Stimulated activated CD8-positive, alpha-beta memory T cell treated with anti-CD3 and anti-CD28 coated beads, Interleukin-2, amount 100 ng/mL, for 48 hours (primary cell): ENCODE results near the gene UBE2QL1.

Experiments
- DNase-seq, 2 donors: peaks; one replicate each; pipeline ENCODE4 v3.0.0-alpha.2; 2020; ENCODE audit warnings: low read depth in 2 of 2

Gene UBE2QL1

DNA sequence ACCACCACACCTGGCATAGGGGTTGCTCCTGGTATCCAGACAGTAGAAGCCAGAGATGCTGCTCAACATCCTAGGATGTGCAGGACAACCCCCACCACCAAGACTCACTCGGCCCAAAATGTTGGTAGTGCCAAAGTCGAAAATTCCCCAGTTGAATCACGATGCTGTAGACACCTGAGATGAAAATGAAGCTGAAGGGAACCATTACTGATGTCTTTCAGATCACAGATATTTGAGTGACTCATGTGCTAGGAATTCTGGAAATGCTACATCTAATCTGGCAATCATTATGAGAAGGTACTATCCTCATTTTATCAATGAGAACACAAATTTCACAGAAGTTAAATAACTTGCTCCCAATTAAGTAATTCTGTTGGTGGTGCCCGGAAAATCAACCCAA, 21.0 kb upstream of the UBE2QL1 start:
- no peak for DNase-seq

- no peak for DNase-seq
Measured at GRCh38 chr5:6430418-6431028, 18.1 kb upstream of the UBE2QL1 start.

- DNase-seq: no peak
Measured at GRCh38 chr5:6431214-6432195, 17.2 kb upstream of the UBE2QL1 start.

GRCh38 chr5:6432206-6432605, 16.5 kb upstream of the UBE2QL1 start:
- DNase-seq: no peak

DNA sequence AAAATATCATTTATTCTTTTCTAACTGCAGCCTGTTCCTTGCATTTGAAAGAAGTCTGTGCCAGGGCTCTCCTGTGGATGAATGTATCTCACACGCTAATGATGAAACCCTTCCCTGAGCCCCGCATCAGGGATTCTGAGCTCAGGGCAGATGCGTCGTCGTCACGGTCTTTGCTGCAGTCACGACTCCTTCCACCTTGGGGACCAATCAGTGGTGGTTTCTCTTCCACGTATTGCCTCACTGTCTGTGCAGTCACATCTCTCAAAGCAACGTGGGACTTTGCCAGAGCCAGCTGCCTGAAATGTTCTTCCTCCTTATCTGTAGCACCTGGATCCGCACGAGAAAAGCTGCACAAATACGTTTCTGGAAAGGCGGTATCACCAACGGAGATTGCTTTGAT, 13.9 kb upstream of the UBE2QL1 start:
- no peak for DNase-seq

GRCh38 chr5:6435356-6435755, 13.3 kb upstream of the UBE2QL1 start:
- DNase-seq: no peak

DNA sequence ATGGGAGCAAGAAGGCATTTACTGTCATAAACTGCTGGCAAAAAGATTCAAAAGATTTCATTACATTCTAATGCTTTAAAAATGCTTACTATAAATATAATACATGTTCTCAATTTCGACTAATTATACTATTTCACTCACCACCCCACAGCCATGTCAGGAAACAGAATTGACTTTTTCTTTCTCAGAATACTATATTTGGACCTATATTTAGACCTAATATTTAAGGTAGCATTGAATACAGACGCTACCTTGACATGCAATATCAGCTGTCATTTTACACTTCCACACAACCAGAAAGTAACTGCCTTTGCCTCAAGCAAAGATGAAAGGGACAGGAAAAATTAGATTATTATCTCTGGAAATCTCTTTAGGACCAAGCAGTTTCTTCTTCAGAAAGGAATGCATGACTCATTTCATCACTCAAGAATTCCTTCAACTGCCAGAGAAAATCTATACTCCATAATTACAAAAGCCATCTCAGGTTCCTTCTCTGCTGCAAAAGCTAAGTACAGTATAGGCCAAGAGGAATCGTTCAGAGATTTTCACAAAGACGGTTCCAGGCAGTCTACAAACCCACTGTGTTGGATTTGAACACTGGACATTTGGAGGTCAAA, 11.8 kb upstream of the UBE2QL1 start:
- DNase-seq: no peak

- no peak for DNase-seq
Measured at GRCh38 chr5:6439588-6440550, 8.8 kb upstream of the UBE2QL1 start.

DNA sequence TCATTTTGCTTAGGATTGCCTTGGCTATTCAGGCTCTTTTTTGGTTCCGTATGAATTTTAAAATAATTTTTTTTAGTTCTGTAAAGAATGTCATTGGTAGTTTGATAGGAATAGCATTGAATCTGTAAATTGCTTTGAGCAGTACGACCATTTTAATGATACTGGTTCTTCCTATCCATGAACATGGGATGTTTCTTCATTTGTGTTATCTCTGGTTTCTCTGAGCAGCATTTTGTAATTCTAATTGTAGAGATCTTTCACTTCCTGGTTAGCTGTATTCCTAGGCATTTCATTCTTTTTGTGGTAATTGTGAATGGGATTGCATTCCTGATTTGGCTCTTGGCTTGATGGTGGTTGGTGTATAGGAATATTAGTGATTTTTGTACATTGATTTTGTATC, 6.3 kb upstream of the UBE2QL1 start:
- DNase-seq: no peak

- no peak for DNase-seq
Measured at GRCh38 chr5:6443326-6443725, 5.3 kb upstream of the UBE2QL1 start.

GRCh38 chr5:6446042-6446441, 2.6 kb upstream of the UBE2QL1 start:
- DNase-seq: no peak

GRCh38 chr5:6446626-6447309, 1.9 kb upstream of the UBE2QL1 start:
- DNase-seq: no peak

DNA sequence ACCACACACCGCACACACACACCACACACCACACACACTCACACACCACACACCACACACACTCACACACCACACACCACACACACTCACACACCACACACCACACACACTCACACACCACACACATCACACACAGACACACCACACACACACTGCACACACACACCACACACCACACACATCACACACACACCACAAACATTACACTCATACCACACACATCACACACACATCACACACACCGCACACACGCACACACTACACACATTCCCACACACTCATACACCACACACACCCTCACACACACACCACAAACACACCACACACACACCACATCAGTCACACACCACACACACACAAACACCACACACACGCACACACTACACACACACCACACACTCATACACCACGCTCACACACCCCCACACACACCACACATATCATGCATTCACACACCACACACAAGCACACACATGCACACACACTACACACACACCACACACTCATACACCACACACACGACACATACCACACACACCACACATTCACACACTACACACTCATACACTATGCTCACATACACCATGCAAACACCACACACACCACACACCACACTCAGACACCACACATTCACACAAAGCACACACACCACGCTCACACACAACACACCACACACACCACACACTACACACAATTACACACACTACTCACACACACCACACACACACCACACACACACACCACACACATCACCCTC, 1.1 kb upstream of the UBE2QL1 start:
- DNase-seq: no peak

GRCh38 chr5:6448141-6448491, 543 bp upstream of the UBE2QL1 start:
- DNase-seq: no peak

- DNase-seq: no peak
Measured at GRCh38 chr5:6449465-6450158, 953 bp downstream of the UBE2QL1 start.

DNA sequence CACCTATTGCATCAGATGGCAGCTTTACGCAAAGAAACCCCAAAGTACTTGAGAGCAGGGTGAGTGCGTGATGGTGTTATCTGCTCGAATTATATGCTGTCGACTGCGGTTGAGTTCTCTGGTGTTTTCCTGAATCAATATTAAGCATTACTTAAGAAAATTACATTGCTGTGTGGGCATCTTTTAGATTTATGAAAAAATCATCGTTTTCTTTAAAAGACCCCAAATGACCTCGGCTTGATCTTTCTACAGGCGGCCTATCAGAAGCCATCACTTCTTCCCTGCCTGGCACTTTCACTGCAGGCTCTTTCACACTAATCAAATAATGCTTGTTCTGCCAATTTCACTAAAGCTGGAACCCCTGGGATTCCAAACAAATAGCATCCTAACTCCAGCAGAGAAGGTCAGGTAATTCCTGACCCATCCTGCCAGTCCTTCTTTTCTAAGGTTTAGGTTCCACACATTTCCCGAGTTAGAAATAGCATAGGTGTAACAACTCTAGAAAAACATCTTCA, 1.7 kb downstream of the UBE2QL1 start:
- DNase-seq: no peak

GRCh38 chr5:6452622-6453504, 4.2 kb downstream of the UBE2QL1 start:
- DNase-seq: no peak

- DNase-seq: no peak
Measured at GRCh38 chr5:6453937-6454560, 5.4 kb downstream of the UBE2QL1 start.
